HG02885 (cell line): ENCODE measurements around the gene SKIC8.

Experiments used
- ATAC-seq: cut with Tn5 transposase; IDR thresholded peaks from one replicate; pipeline ENCODE4 v1.9.1; 2021; ENCODE audit warnings: mild to moderate bottlenecking; ENCODE audit not compliant: unreplicated experiment, poor library complexity

The SKIC8 gene

GRCh38 chr15:78233496-78233895, 65.9 kb downstream of the SKIC8 start:
- no peak for ATAC-seq
